Cardiac muscle cell (in vitro differentiated cells and primary cell): ENCODE results near the gene TMEM52B. TPM values are rescaled to one million over a fixed set of nuclear protein-coding genes. Genes with fewer than 3 reads are reported as not detected.
A peak's percentile ranks its signal among the peaks of the same experiment; 100 is the strongest.
"Not testable (repeated sequence)": the region's sequence is repeated elsewhere in the genome, so short reads cannot be mapped to it uniquely, and the experiment has no call there.

Experiments used
- DNase-seq, 2 donors: peaks; one replicate each; pipeline versions ENCODE4 v3.0.0 to v3.0.0-alpha.2; 2010 to 2017; ENCODE audit warnings: low read depth in 1 of 2, low spot score in 1 of 2
- H3K27ac ChIP-seq: fragments of 200-600 bp; sonication (generic); 2 replicates; pipeline ENCODE4 v1.5.1; 2016
- H3K27me3 ChIP-seq: fragments of 200-600 bp; sonication (generic); 2 replicates; pipeline ENCODE4 v1.6.0; 2016; ENCODE audit warnings: control low read depth
- H3K36me3 ChIP-seq: fragments of 200-600 bp; sonication (generic); 2 replicates; pipeline ENCODE4 v1.5.1; 2016; ENCODE audit warnings: control low read depth
- H3K4me1 ChIP-seq: fragments of 200-600 bp; sonication (generic); 2 replicates; pipeline ENCODE4 v1.8.1; 2017; ENCODE audit warnings: low read depth, mild to moderate bottlenecking, mixed run types
- H3K4me3 ChIP-seq: fragments of 200-600 bp; sonication (generic); 2 replicates; pipeline ENCODE4 v1.5.1; 2016; ENCODE audit warnings: mild to moderate bottlenecking
- H3K9me3 ChIP-seq: fragments of 200-600 bp; sonication (generic); 2 replicates; pipeline ENCODE4 v1.5.1; 2017; ENCODE audit warnings: low read depth, mild to moderate bottlenecking, control low read depth
- polyA plus RNA-seq: library from polyadenylated mRNA; unstranded; fragments of >200 nt; fragmentation: Nextera tagmentation; extraction: Ambion mirVana; gene quantifications from 2 replicates; pipeline ENCODE4 v1.2.1, GENCODE V29; 2016
- total RNA-seq: library from RNA; depleted of rRNA; stranded (reverse); fragments of >200 nt; gene quantifications from 2 replicates; pipeline ENCODE4 v1.2.3, GENCODE V29; 2016
- TF ChIP-seq, protein P1 (sequence below): IDR thresholded peaks from 2 replicates; pipeline ENCODE4 v1.5.1; 2012; ENCODE audit warnings: low read depth, mild to moderate bottlenecking, low read length

The TMEM52B gene
- total and polyA plus RNA-seq, 2 experiments from 2014 or later = not detected

DNA sequence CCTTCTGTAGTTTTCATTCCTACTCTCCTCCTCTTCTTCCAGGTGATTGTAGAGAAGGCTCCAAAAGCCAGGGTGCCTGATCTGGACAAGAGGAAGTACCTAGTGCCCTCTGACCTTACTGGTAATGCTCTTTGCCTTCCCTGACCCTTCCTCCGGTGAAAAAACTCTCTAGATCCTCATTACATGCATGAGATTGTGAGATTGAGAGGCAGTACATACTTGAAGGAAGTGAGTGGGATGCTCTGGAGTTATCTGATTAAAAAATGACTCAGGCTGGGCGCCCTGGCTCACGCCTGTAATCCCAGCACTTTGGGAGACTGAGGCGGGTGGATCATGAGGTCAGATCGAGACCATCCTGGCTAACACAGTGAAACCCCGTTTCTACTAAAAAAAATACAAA is 39.2 kb downstream of the TMEM52B start:
- H3K27me3 ChIP-seq = no peaks in the 10 kb centered on the region
- no peak overlapping the region for H3K27ac ChIP-seq
- no peak overlapping the region for H3K4me3 ChIP-seq
- H3K4me1 ChIP-seq = no peaks in the 10 kb centered on the region
- H3K9me3 ChIP-seq = no peaks in the 10 kb centered on the region
- peaks cover 24% of the 10 kb centered on the region for H3K36me3 ChIP-seq
- DNase-seq = no peak
- TF ChIP-seq, protein P1, sequence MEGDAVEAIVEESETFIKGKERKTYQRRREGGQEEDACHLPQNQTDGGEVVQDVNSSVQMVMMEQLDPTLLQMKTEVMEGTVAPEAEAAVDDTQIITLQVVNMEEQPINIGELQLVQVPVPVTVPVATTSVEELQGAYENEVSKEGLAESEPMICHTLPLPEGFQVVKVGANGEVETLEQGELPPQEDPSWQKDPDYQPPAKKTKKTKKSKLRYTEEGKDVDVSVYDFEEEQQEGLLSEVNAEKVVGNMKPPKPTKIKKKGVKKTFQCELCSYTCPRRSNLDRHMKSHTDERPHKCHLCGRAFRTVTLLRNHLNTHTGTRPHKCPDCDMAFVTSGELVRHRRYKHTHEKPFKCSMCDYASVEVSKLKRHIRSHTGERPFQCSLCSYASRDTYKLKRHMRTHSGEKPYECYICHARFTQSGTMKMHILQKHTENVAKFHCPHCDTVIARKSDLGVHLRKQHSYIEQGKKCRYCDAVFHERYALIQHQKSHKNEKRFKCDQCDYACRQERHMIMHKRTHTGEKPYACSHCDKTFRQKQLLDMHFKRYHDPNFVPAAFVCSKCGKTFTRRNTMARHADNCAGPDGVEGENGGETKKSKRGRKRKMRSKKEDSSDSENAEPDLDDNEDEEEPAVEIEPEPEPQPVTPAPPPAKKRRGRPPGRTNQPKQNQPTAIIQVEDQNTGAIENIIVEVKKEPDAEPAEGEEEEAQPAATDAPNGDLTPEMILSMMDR = no peak

DNA sequence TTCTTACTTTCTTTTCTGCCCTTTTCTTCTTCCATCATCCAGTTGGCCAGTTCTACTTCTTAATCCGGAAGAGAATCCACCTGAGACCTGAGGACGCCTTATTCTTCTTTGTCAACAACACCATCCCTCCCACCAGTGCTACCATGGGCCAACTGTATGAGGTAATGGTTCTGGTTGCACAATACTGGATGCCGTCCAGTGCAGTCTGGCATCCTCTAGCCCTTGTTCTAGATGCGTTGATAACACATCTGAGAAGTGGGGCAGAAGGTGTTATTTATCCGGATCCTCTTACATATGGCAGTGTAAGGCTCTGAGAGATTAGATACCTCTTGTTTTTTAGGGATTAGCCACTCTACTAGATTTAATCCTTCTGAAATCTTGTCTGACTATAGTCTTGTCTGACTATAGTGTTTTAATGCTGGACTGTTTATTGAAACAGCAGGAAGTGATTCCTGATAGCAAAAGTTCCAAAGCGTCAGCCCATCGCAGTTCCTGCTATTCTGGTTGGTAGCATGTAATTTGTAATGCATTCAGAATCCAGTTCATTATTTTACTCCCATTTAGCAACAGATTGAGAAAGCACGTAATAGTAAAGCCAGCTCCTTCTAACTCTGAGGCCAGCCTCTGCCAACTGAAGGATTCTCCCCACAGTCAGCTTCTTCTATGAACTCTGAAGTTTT is 41.7 kb downstream of the TMEM52B start:
- TF ChIP-seq, protein P1 = no peak
- Histone ChIP-seq H3K9me3 (no peaks in the 10 kb centered on the region), H3K4me1 (no peaks in the 10 kb centered on the region), H3K27me3 (no peaks in the 10 kb centered on the region), H3K27ac (no peak overlapping the region), H3K4me3 (no peak overlapping the region), H3K36me3 (peaks cover 28% of the 10 kb centered on the region)
- peak in 1 of 2 donors; percentile 93 for DNase-seq

- Histone ChIP-seq H3K36me3 (peaks cover 28% of the 10 kb centered on the region), H3K4me3 (no peak overlapping the region), H3K9me3 (no peaks in the 10 kb centered on the region), H3K4me1 (no peaks in the 10 kb centered on the region), H3K27ac (no peak overlapping the region), H3K27me3 (no peaks in the 10 kb centered on the region)
- TF ChIP-seq, protein P1 = no peak
- DNase-seq = no peak
Measured at GRCh38 chr12:10221846-10222245, 43.0 kb downstream of the TMEM52B start.

- no peak for DNase-seq
- H3K36me3 ChIP-seq = peaks cover 28% of the 10 kb centered on the region
Measured at GRCh38 chr12:10223208-10223607, 44.4 kb downstream of the TMEM52B start.

GRCh38 chr12:10225426-10225825 is 46.6 kb downstream of the TMEM52B start:
- not testable (repeated sequence) for H3K27ac ChIP-seq, H3K27me3 ChIP-seq, DNase-seq, H3K4me1 ChIP-seq, H3K9me3 ChIP-seq, H3K4me3 ChIP-seq
- peaks cover 22% of the 10 kb centered on the region for H3K36me3 ChIP-seq

More at GRCh38 chr12:10223208-10223607, 44.4 kb downstream of the TMEM52B start:
- no peak overlapping the region for H3K4me3 ChIP-seq
- no peaks in the 10 kb centered on the region for H3K4me1 ChIP-seq
- no peak overlapping the region for H3K27ac ChIP-seq
- no peaks in the 10 kb centered on the region for H3K9me3 ChIP-seq
- H3K27me3 ChIP-seq = no peaks in the 10 kb centered on the region
- TF ChIP-seq, protein P1 = no peak

DNA sequence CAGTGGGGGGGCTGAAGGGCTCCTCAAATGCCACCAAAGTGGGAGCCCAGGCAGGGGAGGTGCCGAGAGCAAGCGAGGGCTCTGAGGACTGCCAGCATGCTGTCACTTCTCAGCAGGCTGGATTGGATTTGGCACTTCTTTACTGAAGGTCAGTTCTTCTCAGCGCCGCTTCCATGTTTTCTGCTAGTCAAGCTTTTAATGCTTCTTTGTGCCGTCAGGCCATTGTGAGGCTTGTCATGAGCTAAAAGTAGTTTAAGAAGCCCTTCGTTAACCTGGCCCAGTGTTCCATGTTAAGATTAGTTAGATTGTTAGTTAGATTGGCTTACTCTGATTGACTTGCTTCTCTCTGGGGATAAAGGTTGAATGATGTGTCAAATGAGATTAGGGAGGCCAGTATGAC is 47.3 kb downstream of the TMEM52B start:
- no peak overlapping the region for H3K27ac ChIP-seq
- TF ChIP-seq, protein P1 = no peak

More for the DNA sequence above, 47.3 kb downstream of the TMEM52B start:
- no peaks in the 10 kb centered on the region for H3K4me1 ChIP-seq
- no peak for DNase-seq
- H3K4me3 ChIP-seq = no peak overlapping the region
- no peaks in the 10 kb centered on the region for H3K9me3 ChIP-seq
- H3K27me3 ChIP-seq = no peaks in the 10 kb centered on the region
- peaks cover 16% of the 10 kb centered on the region for H3K36me3 ChIP-seq
